Gastrocnemius medialis (tissue), 4 donors: ENCODE data around the gene CSNK1D. TPM values are rescaled to one million over a fixed set of nuclear protein-coding genes. Genes with fewer than 3 reads are reported as not detected.
A peak's percentile ranks its signal among the peaks of the same experiment; 100 is the strongest.

ENCODE experiments used
- ATAC-seq, 2 donors: fragments of 150-250 bp; one replicate each; pipeline ENCODE4 v1.9.1; 2016
- DNase-seq, 2 donors: peaks; one replicate each; pipeline ENCODE4 v3.0.0-alpha.2; 2019
- H3K27ac ChIP-seq, 4 donors: fragments of 200-600 bp; sonication (generic); 1 replicate in 1 of 4; 2 replicates in 3 of 4; pipeline ENCODE4 v1.5.1; 2016 to 2018; ENCODE audit warnings: mild to moderate bottlenecking in 2 of 4, moderate library complexity in 1 of 4
- H3K27me3 ChIP-seq, 3 donors: fragments of 200-600 bp; sonication (generic) in 2 of 3; 1 replicate in 1 of 3; 2 replicates in 2 of 3; pipeline versions ENCODE4 v1.5.1 to v1.6.0; 2016 to 2019; ENCODE audit warnings: mild to moderate bottlenecking in 1 of 3, moderate library complexity in 1 of 3
- H3K36me3 ChIP-seq, 2 donors: fragments of 200-600 bp; sonication (generic) in 1 of 2; one replicate each; pipeline ENCODE4 v1.5.1; 2017 to 2018
- H3K4me1 ChIP-seq, 2 donors: fragments of 200-600 bp; sonication (generic) in 1 of 2; one replicate each; pipeline ENCODE4 v1.5.1; 2016 to 2017; ENCODE audit warnings: mild to moderate bottlenecking in 2 of 2
- H3K4me3 ChIP-seq, 4 donors: fragments of 200-600 bp; sonication (generic) in 3 of 4; 1 replicate in 1 of 4; 2 replicates in 3 of 4; pipeline ENCODE4 v1.5.1; 2016 to 2019; ENCODE audit warnings: mild to moderate bottlenecking in 2 of 4
- H3K9me3 ChIP-seq, 3 donors: fragments of 200-600 bp; sonication (generic) in 2 of 3; 1 replicate in 1 of 3; 2 replicates in 2 of 3; pipeline ENCODE4 v1.5.1; 2016 to 2019
- POLR2A ChIP-seq, 2 donors: fragments of 450-650 bp; IDR thresholded peaks; one replicate each; pipeline ENCODE4 v1.6.1; 2017; ENCODE audit warnings: antibody characterized with exemption in 2 of 2, mild to moderate bottlenecking in 2 of 2, moderate library complexity in 2 of 2
- in situ Hi-C, 4 donors: fragments of 200-750 bp; cut with MboI; loops; one replicate each; pipeline versions ENCODE4 v1.15.0 to v1.8.0; 2017; ENCODE audit warnings: low sequenced_read_pairs in 4 of 4
- intact Hi-C: fragments of 100-400 bp; cut with DNase I; formaldehyde crosslinking; loops from one replicate; pipeline ENCODE4 v1.15.1; 2023; ENCODE audit warnings: low total_unique reads
- total RNA-seq, 4 donors: library from RNA; depleted of rRNA; stranded (reverse); fragments of >200 nt; gene quantifications; one replicate each; pipeline versions ENCODE4 v1.1.0 to v1.2.3, GENCODE V29; 2016
- TF ChIP-seq, protein P1 (sequence below), 5 experiments: fragments of 450-650 bp in 3 of 5; fragments of 200-600 bp in 2 of 5; sonication (generic) in 2 of 5; IDR thresholded peaks in 4 of 5; conservative IDR thresholded peaks in 1 of 5; 1 replicate in 4 of 5; 2 replicates in 1 of 5; pipeline ENCODE4 v1.5.1; 2016 to 2019; ENCODE audit warnings: antibody characterized with exemption in 5 of 5, mild to moderate bottlenecking in 3 of 5, moderate library complexity in 3 of 5

CSNK1D gene
- total RNA-seq, 4 donors from 2014 or later, result 34.0 to 55.2 (median 47.3) TPM

GRCh38 chr17:82291582-82292250, 18.2 kb upstream of the CSNK1D start:
- no peak for TF ChIP-seq POLR2A (IDR thresholded peaks at IDR 0.05)
- TF ChIP-seq, protein P1, sequence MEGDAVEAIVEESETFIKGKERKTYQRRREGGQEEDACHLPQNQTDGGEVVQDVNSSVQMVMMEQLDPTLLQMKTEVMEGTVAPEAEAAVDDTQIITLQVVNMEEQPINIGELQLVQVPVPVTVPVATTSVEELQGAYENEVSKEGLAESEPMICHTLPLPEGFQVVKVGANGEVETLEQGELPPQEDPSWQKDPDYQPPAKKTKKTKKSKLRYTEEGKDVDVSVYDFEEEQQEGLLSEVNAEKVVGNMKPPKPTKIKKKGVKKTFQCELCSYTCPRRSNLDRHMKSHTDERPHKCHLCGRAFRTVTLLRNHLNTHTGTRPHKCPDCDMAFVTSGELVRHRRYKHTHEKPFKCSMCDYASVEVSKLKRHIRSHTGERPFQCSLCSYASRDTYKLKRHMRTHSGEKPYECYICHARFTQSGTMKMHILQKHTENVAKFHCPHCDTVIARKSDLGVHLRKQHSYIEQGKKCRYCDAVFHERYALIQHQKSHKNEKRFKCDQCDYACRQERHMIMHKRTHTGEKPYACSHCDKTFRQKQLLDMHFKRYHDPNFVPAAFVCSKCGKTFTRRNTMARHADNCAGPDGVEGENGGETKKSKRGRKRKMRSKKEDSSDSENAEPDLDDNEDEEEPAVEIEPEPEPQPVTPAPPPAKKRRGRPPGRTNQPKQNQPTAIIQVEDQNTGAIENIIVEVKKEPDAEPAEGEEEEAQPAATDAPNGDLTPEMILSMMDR (IDR thresholded peaks at IDR 0.05 in 4 of 5, conservative IDR thresholded peaks at IDR 0.05 in 1 of 5), result no peak
- Histone ChIP-seq H3K27me3 (no peaks in the 10 kb centered on the region), H3K4me3 (peak overlapping the region; percentile 78 to 97 (median 91)), H3K36me3 (no peaks in the 10 kb centered on the region), H3K4me1 (peaks cover 41 to 43% of the 10 kb centered on the region in 2 donors), H3K9me3 (no peaks in the 10 kb centered on the region), H3K27ac (peak overlapping the region; percentile 98 to 99 (median 98))
- intact Hi-C loops, result loop anchor here (1.0 kb wide), 2 partner anchors 18 to 49 kb away; partner anchors contain the start of gene CSNK1D
- in situ Hi-C loops, result no loop called here
- DNase-seq (no peak), ATAC-seq (no peak)

DNA sequence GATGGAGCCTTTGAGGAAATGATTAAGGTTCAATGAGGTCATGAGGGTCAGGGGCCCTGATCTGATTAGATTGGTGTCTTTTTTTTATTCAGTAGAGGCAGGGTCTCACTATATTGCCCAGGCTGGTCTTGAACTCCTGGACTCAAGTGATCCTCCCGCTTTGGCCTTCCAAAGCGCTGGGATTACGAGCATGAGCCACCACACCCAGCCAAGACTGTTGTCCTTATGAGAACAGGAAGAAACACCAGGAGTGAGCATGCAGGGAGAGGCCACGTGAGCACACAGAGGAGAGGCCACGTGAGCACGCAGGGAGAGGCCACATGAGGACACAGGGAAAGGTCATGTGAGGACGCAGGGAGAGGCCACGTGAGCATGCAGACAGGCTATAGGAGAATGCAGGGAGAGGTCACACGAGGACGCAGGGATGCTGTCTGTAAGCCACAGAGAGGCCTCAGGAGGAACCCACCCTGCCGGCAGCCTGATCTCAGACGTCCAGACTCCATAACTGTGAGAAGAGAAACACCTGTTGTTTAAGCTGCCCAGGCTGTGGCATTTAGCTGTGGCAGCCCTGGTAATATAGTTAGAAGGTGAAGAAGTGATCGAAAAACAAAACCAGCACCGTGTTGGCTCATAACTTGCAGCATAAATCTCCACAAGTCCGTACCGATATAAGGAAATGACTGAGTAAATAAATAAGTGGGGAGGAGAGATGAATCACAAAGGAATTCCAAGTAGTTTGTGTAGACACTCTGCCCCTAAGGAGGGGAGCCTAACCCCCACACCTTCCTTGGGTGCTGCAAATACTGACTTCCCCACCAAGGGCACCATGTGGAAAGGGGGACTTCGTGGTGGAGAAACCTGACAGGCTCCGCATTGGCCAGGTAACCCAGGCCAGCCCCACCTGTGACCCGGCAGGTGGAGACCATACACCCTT, 14.6 kb upstream of the CSNK1D start:
- ATAC-seq, result peak; percentile 33 to 48
- H3K27ac ChIP-seq, result peak overlapping the region; percentile 54 to 86 (median 75)
- in situ Hi-C loops, result no loop called here

DNA sequence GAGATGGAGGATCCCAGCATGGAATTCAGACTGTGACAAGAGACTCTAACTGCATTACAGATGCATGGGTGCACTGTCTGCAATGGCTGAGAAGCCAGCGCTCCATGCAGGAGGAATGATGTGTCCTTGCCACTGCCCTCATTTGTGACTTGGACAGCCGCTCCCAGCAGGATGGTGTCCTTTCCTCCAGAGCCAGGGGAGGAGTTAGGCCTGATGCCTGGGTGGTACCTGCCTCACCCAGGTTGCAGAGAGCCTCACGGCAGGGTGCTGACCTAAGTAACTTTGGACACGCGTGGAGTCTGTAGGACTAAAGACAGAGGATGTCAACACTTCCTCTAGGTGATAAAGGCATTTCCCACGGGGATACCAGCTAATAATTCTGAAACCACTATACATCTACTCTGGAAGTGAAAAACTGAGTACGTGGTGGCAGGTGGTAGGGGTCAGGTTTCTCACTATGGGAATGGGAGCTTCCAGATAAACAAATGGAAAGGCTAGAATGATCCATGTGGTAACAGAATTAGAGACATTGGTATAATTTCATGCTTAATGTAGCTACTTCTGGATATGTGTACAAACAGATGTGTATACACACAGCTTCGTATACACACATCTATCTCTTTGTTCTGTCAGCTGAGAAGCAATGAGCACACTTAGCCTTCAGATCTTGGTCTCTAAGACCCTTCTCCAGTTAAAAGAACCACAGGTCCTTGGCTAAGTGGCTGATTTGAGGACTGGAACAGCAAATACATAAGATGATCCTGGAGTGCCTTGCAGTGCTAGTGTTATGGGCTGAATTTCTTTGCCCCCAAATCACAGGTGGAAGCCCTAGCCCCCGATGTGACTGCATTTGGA, 13.7 kb upstream of the CSNK1D start:
- ATAC-seq, result no peak

More for the DNA sequence above, 14.6 kb upstream of the CSNK1D start:
- TF ChIP-seq POLR2A (IDR thresholded peaks at IDR 0.05), result peak in 1 of 2 donors; percentile 28
- TF ChIP-seq, protein P1 (IDR thresholded peaks at IDR 0.05 in 4 of 5, conservative IDR thresholded peaks at IDR 0.05 in 1 of 5), result no peak
- intact Hi-C loops, result no loop called here
- H3K4me1 ChIP-seq, result peaks cover 15 to 20% of the 10 kb centered on the region in 2 donors
- no peak overlapping the region for H3K4me3 ChIP-seq
- H3K27me3 ChIP-seq, result no peaks in the 10 kb centered on the region
- no peaks in the 10 kb centered on the region for H3K36me3 ChIP-seq
- peak; percentile 55 to 91 for DNase-seq
- no peaks in the 10 kb centered on the region for H3K9me3 ChIP-seq

GRCh38 chr17:82285141-82285540, 11.6 kb upstream of the CSNK1D start:
- Histone ChIP-seq H3K4me3 (no peak overlapping the region), H3K4me1 (peaks cover 15 to 20% of the 10 kb centered on the region in 2 donors), H3K27me3 (no peaks in the 10 kb centered on the region), H3K27ac (no peak overlapping the region), H3K9me3 (no peaks in the 10 kb centered on the region), H3K36me3 (no peaks in the 10 kb centered on the region)
- TF ChIP-seq, protein P1 (IDR thresholded peaks at IDR 0.05 in 4 of 5, conservative IDR thresholded peaks at IDR 0.05 in 1 of 5), result no peak
- no peak for TF ChIP-seq POLR2A (IDR thresholded peaks at IDR 0.05)
- no peak for DNase-seq
- intact Hi-C loops (no loop called here), in situ Hi-C loops (no loop called here)
- no peak for ATAC-seq

More for the DNA sequence above, 13.7 kb upstream of the CSNK1D start:
- Histone ChIP-seq H3K27ac (peak overlapping the region; percentile 54 to 86 (median 75)), H3K9me3 (no peaks in the 10 kb centered on the region), H3K4me3 (no peak overlapping the region), H3K36me3 (no peaks in the 10 kb centered on the region), H3K4me1 (peaks cover 15 to 20% of the 10 kb centered on the region in 2 donors), H3K27me3 (no peaks in the 10 kb centered on the region)
- TF ChIP-seq POLR2A (IDR thresholded peaks at IDR 0.05), result no peak
- TF ChIP-seq, protein P1 (IDR thresholded peaks at IDR 0.05 in 4 of 5, conservative IDR thresholded peaks at IDR 0.05 in 1 of 5), result no peak
- no peak for DNase-seq
- in situ Hi-C loops, result no loop called here
- intact Hi-C loops, result no loop called here
